Hair follicle dermal papilla cell (primary cell): ENCODE results near the gene SND1. TPM values are rescaled to one million over a fixed set of nuclear protein-coding genes. Genes with fewer than 3 reads are reported as not detected.

Experiments
- small RNA-seq: library from RNA; depleted of rRNA; stranded (forward); fragments of <200 nt; gene quantifications from one replicate; pipeline ENCODE3, GENCODE V24; 2012
- total RNA-seq: library from RNA; depleted of rRNA; stranded (reverse); fragments of >200 nt; gene quantifications from 2 replicates; pipeline ENCODE4 v1.2.3, GENCODE V29; 2012

SND1 gene
- total RNA-seq = 291 and 303 TPM in 2 replicates

DNA sequence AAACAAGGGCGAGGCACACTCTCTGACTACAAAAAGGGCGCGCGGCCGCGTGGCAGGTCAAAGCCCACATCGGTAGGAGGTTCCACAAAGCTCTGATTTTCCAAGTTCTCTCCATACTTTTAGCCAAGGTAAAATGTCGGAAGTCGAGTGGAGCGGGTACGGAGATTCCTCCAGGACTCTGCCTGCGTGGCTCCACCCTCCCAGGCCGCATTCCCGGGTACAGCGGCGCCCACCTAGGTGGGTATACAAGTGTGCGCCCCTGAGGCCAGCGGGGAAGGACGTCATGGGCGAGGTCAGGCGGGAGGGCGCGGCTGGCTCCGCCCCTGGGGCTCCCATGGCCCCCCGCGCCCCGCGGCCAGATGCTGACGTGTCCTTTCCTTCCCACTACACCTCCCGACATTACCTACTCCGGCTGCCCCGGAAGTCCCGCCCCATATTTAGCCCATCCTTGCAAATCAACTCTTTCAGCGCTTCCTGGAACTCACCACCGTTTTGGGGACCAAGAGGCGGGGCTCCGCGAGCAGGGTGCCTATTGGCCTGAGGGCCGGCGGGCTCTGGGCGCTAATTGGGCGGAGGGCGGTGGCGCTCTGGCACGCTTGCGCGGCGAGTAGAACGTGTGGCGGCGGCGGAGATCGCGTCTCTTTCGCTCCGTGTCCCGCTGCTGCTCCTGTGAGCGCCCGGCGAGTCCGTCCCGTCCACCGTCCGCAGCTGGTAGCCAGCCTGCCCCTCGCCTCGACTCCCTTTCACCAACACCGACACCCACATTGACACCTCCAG is at the start of gene SND1:
Gene SND1, plus strand, starts transcription at position 639 of the 777 bp plus-strand sequence. CDS start 180 bp downstream, outside the sequence.

DNA sequence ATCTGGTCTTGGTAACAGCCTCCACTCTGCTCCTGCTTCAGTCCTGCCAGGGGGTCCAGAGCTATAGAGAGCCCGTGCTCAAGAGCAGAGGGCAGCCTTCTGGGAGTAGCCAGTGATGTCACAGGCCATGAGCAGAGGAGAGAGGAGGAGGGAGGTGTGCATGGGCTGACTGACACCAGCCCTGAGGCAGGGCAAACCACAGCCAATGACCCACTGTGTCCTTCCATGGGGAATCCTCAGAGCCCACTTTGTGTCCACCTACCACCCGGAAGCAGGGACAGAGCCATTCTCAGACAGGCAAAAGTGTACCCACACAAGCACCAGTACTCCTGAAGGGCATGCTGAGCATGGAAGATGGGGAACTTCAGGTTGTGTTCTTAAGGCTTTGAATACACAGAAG is 34.0 kb upstream of the SND1 start, which contains the start of gene PAX4:
Gene PAX4, minus strand, starts transcription at position 101 of the 400 bp plus-strand sequence. CDS start 2,214 bp downstream, outside the sequence.

GRCh38 chr7:128030654-128031611 is 378.9 kb downstream of the SND1 start, which contains the start of gene LRRC4:
LRRC4 (minus strand) TSS chr7:128031437; CDS start chr7:128030640, 797 bp downstream.

Small RNA genes within 50 kb of the gene (small RNA-seq; reads per million reads assigned to genes)
- gene MIR593 = not detected

Other genes with a start within 250 kb of the SND1 start
- gene GCC1, start 66.6 kb upstream of the SND1 start, total RNA-seq = 24.4 and 25.3 TPM in 2 replicates
- 124 and 156 TPM in 2 replicates for gene ARF5, start 63.8 kb upstream of the SND1 start, total RNA-seq
- 2.1 and 2.7 TPM in 2 replicates for gene FSCN3, start 58.5 kb upstream of the SND1 start, total RNA-seq
- not detected in 2 replicates for gene PAX4, start 34.1 kb upstream of the SND1 start, total RNA-seq